ENCODE measurements around the gene ZNF611.

- TF ChIP-seq TCF12 (IDR thresholded peaks at IDR 0.05; ENCODE audit: low read depth), result no peak
- TF ChIP-seq RAD21 (IDR thresholded peaks at IDR 0.05; ENCODE audit: low read depth), result no peak
- no peak for TF ChIP-seq CEBPB (IDR thresholded peaks at IDR 0.05)
- TF ChIP-seq TAF1 (IDR thresholded peaks at IDR 0.05; ENCODE audit: low read depth), result no peak
- no peak for TF ChIP-seq MAX (IDR thresholded peaks at IDR 0.05)
These were observed 43.6 kb downstream of the ZNF611 start for GRCh38 chr19:52691215-52691610.

All from Ishikawa (cell line).